GM12874 (cell line): Measurements from ENCODE around the gene DMRTC2.

Experiments
- CTCF ChIP-seq: IDR thresholded peaks from 2 replicates; pipeline ENCODE4 v1.5.1; 2011; ENCODE audit warnings: low read depth, mild to moderate bottlenecking, control low read depth, low read length, moderate library complexity; ENCODE audit not compliant: insufficient read depth

DMRTC2 gene

GRCh38 chr19:41895745-41896580 lies 51.1 kb downstream of the DMRTC2 start:
- TF ChIP-seq CTCF: peak; percentile 40

GRCh38 chr19:41896581-41896942 lies 51.7 kb downstream of the DMRTC2 start:
- no peak for TF ChIP-seq CTCF

- TF ChIP-seq CTCF: no peak
Observed at GRCh38 chr19:41897181-41897580, 52.3 kb downstream of the DMRTC2 start.

- TF ChIP-seq CTCF: no peak
Observed at GRCh38 chr19:41897820-41898219, 53.0 kb downstream of the DMRTC2 start.

GRCh38 chr19:41898235-41898634 lies 53.4 kb downstream of the DMRTC2 start:
- no peak for TF ChIP-seq CTCF
